IMR-90 (cell line): ENCODE measurements around the gene MTCL1. TPM values are rescaled to one million over a fixed set of nuclear protein-coding genes. Genes with fewer than 3 reads are reported as not detected.

Experiments used
- ATAC-seq: fragments of 200-7000 bp; cut with Tn5 transposase; 2 replicates; pipeline ENCODE4 v1.9.1; 2020; ENCODE audit warnings: low read depth, mild to moderate bottlenecking, moderate library complexity
- BruUV-seq: library from RNA; stranded (reverse); fragments of 400-500 nt; replicated peaks from 2 replicates; lab custom pipeline; 2021; lab: Mats Ljungman, UMichigan
- CTCF ChIA-PET: fragments of 300-600 bp; formaldehyde crosslinking; extraction: SDS; loops from one replicate; lab custom pipeline; 2021; ENCODE audit warnings: antibody characterized with exemption; lab: Yijun Ruan, JAX
- POLR2A ChIA-PET: fragments of 300-600 bp; sonication (Branson Sonifier 250); formaldehyde crosslinking; loops from one replicate; lab custom pipeline; 2022; ENCODE audit warnings: antibody characterized with exemption; ENCODE audit not compliant: unreplicated experiment; lab: Charles Lee
- DNase-seq: peaks from one replicate; pipeline ENCODE4 v3.0.0; 2013
- H2AFZ ChIP-seq: replicated peaks from 2 replicates; pipeline ENCODE3; 2013; ENCODE audit warnings: low read length, mild to moderate bottlenecking; ENCODE audit not compliant: poor library complexity
- H2AK5ac ChIP-seq: 2 replicates; pipeline ENCODE4 v1.6.1; 2013; ENCODE audit warnings: low read depth, low read length, inconsistent platforms
- H2AK9ac ChIP-seq: replicated peaks from 2 replicates; pipeline ENCODE3; 2013; ENCODE audit warnings: mild to moderate bottlenecking, low read depth, low read length, moderate library complexity; ENCODE audit not compliant: poor library complexity
- H2BK120ac ChIP-seq: 2 replicates; pipeline ENCODE4 v1.6.1; 2013; ENCODE audit warnings: low read depth, low read length, inconsistent platforms
- H2BK15ac ChIP-seq: 3 replicates; pipeline ENCODE4 v1.6.1; 2013; ENCODE audit warnings: low read depth, low read length, inconsistent platforms
- H2BK20ac ChIP-seq: 2 replicates; pipeline ENCODE4 v1.6.1; 2013; ENCODE audit warnings: low read depth, mild to moderate bottlenecking, inconsistent platforms, low read length, moderate library complexity
- H2BK5ac ChIP-seq: 2 replicates; pipeline ENCODE4 v1.6.1; 2013; ENCODE audit warnings: mild to moderate bottlenecking, low read depth, low read length, inconsistent platforms; ENCODE audit not compliant: poor library complexity, severe bottlenecking
- H3K14ac ChIP-seq: replicated peaks from 2 replicates; pipeline ENCODE4 v1.6.1; 2013; ENCODE audit warnings: low read depth, low read length, inconsistent platforms
- H3K18ac ChIP-seq: 2 replicates; pipeline ENCODE4 v1.6.1; 2013; ENCODE audit warnings: low read depth, low read length, control low read depth
- H3K23ac ChIP-seq: 2 replicates; pipeline ENCODE4 v1.6.1; 2013; ENCODE audit warnings: low read depth, low read length, inconsistent platforms
- H3K27ac ChIP-seq: 2 replicates; pipeline ENCODE4 v1.5.1; 2013; ENCODE audit warnings: mild to moderate bottlenecking, control low read depth, low read length; ENCODE audit not compliant: insufficient read depth
- H3K27me3 ChIP-seq: 2 replicates; pipeline ENCODE4 v1.6.1; 2013; ENCODE audit warnings: low read length; ENCODE audit not compliant: control insufficient read depth, insufficient read depth
- H3K36me3 ChIP-seq: 2 replicates; pipeline ENCODE4 v1.6.1; 2013; ENCODE audit warnings: low read length, mixed read lengths; ENCODE audit not compliant: control insufficient read depth, insufficient read depth
- H3K4ac ChIP-seq: 2 replicates; pipeline ENCODE4 v1.6.1; 2013; ENCODE audit warnings: low read depth, low read length, inconsistent platforms
- H3K4me1 ChIP-seq: 2 replicates; pipeline ENCODE4 v1.6.1; 2013; ENCODE audit warnings: low read length, mixed read lengths; ENCODE audit not compliant: control insufficient read depth, insufficient read depth
- H3K4me2 ChIP-seq: 2 replicates; pipeline ENCODE4 v1.6.1; 2013; ENCODE audit warnings: low read depth, mild to moderate bottlenecking, control low read depth, low read length, moderate library complexity
- H3K4me3 ChIP-seq: 2 replicates; pipeline ENCODE4 v1.5.1; 2013; ENCODE audit warnings: low read depth, mild to moderate bottlenecking, control low read depth, low read length, moderate library complexity; ENCODE audit not compliant: insufficient read depth
- H3K56ac ChIP-seq: 2 replicates; pipeline ENCODE4 v1.6.1; 2013; ENCODE audit warnings: low read length, inconsistent platforms; ENCODE audit not compliant: insufficient read depth; ENCODE audit errors: extremely low read depth
- H3K79me1 ChIP-seq, 2 experiments: 2 replicates each; pipeline ENCODE4 v1.6.1; 2013; ENCODE audit warnings: low read length in 2 of 2, inconsistent platforms in 1 of 2, low read depth in 1 of 2
- H3K9ac ChIP-seq: 2 replicates; pipeline ENCODE4 v1.6.1; 2013; ENCODE audit warnings: low read depth, low read length, control low read depth
- H3K9me1 ChIP-seq: 2 replicates; pipeline ENCODE4 v1.6.1; 2013; ENCODE audit warnings: low read length, inconsistent platforms; ENCODE audit not compliant: insufficient read depth
- H3K9me3 ChIP-seq: 2 replicates; pipeline ENCODE4 v1.6.1; 2013; ENCODE audit warnings: low read length; ENCODE audit not compliant: control insufficient read depth, insufficient read depth
- H4K20me1 ChIP-seq: 2 replicates; pipeline ENCODE4 v1.6.1; 2013; ENCODE audit warnings: low read length, inconsistent platforms; ENCODE audit not compliant: insufficient read depth
- H4K5ac ChIP-seq: 2 replicates; pipeline ENCODE4 v1.6.1; 2013; ENCODE audit warnings: mild to moderate bottlenecking, low read depth, low read length, control low read depth
- H4K8ac ChIP-seq, 2 experiments: 2 replicates each; pipeline ENCODE4 v1.6.1; 2013; ENCODE audit warnings: low read depth in 2 of 2, low read length in 2 of 2, control low read depth in 1 of 2, inconsistent platforms in 1 of 2
- H4K91ac ChIP-seq: 2 replicates; pipeline ENCODE4 v1.6.1; 2013; ENCODE audit warnings: low read depth, low read length, inconsistent platforms; ENCODE audit not compliant: insufficient read depth
- BHLHE40 ChIP-seq: fragments of 150-350 bp; IDR thresholded peaks from 2 replicates; pipeline ENCODE4 v1.6.1; 2016; ENCODE audit warnings: mild to moderate bottlenecking, low read depth, low read length
- CEBPB ChIP-seq: IDR thresholded peaks from 2 replicates; pipeline ENCODE4 v1.6.1; 2012; ENCODE audit warnings: low read depth, low read length, improper control_type of control experiment
- MAZ ChIP-seq: IDR thresholded peaks from 2 replicates; pipeline ENCODE4 v1.6.1; 2012; ENCODE audit warnings: low read depth, mild to moderate bottlenecking, low read length, improper control_type of control experiment, moderate library complexity, borderline replicate concordance
- RAD21 ChIP-seq: IDR thresholded peaks from 2 replicates; pipeline ENCODE4 v1.6.1; 2012; ENCODE audit warnings: low read length, improper control_type of control experiment
- RCOR1 ChIP-seq: IDR thresholded peaks from 2 replicates; pipeline ENCODE4 v1.6.1; 2012; ENCODE audit warnings: mild to moderate bottlenecking, low read length, improper control_type of control experiment; ENCODE audit not compliant: insufficient replicate concordance
- WGBS, 2 experiments: methylation state at CpG; one replicate each; pipeline versions ENCODE4 v1.1.5 to v1.1.7; 2013; ENCODE audit warnings: missing lambda C conversion rate in 2 of 2; ENCODE audit not compliant: insufficient read length in 1 of 2; ENCODE audit errors: extremely low coverage in 2 of 2; 5-methylcytosine and 5-hydroxymethylcytosine counted together
- dilution Hi-C: fragments of 300-500 bp; cut with HindIII; formaldehyde crosslinking; loops from one replicate; pipeline ENCODE4 v1.14.3; 2018; ENCODE audit warnings: low sequenced_read_pairs; ENCODE audit not compliant: unreplicated experiment
- in situ Hi-C: fragments of 300-500 bp; cut with MboI; formaldehyde crosslinking; loops from 3 replicates; pipeline ENCODE4 v1.14.3; 2019; ENCODE audit warnings: low sequenced_read_pairs, inconsistent platforms, mixed read lengths
- intact Hi-C: fragments of 100-400 bp; cut with micrococcal nuclease; formaldehyde crosslinking; loops from 2 replicates; pipeline ENCODE4 v1.10.0; 2022
- polyA plus RNA-seq, 3 experiments: library from polyadenylated mRNA; depleted of rRNA; stranded (reverse); fragments of >200 nt; gene quantifications; 2 replicates each; pipeline ENCODE4 v1.2.3, GENCODE V29; 2012; ENCODE audit warnings: low replicate concordance in 1 of 3
- total RNA-seq: library from RNA; depleted of rRNA; stranded (reverse); fragments of >200 nt; gene quantifications from 2 replicates; pipeline ENCODE4 v1.2.3, GENCODE V29; 2012
- TF ChIP-seq, protein P1 (sequence below): fragments of 150-350 bp; IDR thresholded peaks from 2 replicates; pipeline ENCODE4 v1.6.1; 2017; ENCODE audit warnings: mild to moderate bottlenecking, antibody characterized with exemption, low read length, low read depth

MTCL1 gene
- total and polyA plus RNA-seq, 2 of the 4 experiments (the other 2 are of a cell fraction): 29.0 to 45.3 TPM

DNA sequence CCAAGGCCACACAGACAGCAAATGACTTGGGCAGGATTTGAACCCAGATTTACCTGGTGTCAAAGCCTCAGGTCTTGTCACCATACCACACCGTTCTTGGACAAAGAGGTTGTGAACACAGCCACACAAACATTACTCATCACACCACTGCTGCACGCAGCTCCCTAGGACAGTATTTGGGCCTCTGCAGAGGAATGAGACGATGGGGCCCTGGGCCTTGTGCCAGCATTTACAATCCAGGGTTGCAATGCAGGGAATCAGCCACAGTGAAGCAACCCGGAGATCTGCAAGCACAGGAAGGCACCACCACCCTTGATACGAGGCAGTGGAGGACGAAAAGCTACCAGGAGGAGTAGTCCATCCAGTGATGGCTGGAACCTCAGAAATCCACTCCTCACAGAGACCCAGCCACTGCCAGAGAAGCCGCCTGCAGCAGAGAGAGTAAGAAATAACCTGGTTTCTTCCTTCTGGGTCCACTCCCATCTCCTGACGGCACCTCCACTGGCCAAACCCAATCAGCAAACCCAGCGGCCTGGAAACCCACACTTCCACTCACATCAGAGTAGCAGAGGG lies 3.7 kb upstream of the MTCL1 start:
- DNase-seq: peak; percentile 91
- Histone ChIP-seq H3K18ac (peak overlapping the region; percentile 84), H2BK20ac (peak overlapping the region; percentile 90), H3K9me3 (no peaks in the 10 kb centered on the region), H3K56ac (peak overlapping the region; percentile 46; the same call in 1 of the 2 replicates), H2BK5ac (peak overlapping the region; percentile 85), H3K27me3 (no peaks in the 10 kb centered on the region), H3K36me3 (no peaks in the 10 kb centered on the region), H3K4me3 (no peak overlapping the region), H3K14ac (peak overlapping the region; percentile 78), H4K91ac (peak overlapping the region; percentile 91), H4K20me1 (peaks cover 2% of the 10 kb centered on the region), H3K9ac (peak overlapping the region; percentile 11), H2AK9ac (peak overlapping the region; percentile 82), H4K8ac (peak overlapping the region; percentile 11 to 75; a peak in 3 of 4 replicates), H3K27ac (peak overlapping the region; percentile 71), H2AK5ac (peak overlapping the region; percentile 93), H3K9me1 (peaks cover 18% of the 10 kb centered on the region), H3K23ac (peak overlapping the region; percentile 39; the same call in 1 of the 2 replicates), H3K79me1 (peaks cover 0 to 28% of the 10 kb centered on the region in 2 experiments; a peak in 2 of 4 replicates), H3K4me1 (peaks cover 16% of the 10 kb centered on the region), H3K4me2 (peak overlapping the region; percentile 52), H2AFZ (peak overlapping the region; percentile 78), H2BK120ac (peak overlapping the region; percentile 89), H3K4ac (peak overlapping the region; percentile 92), H2BK15ac (peak overlapping the region; percentile 32; the same call in 2 of the 3 replicates), H4K5ac (peak overlapping the region; percentile 71)
- TF ChIP-seq CEBPB (peak; percentile 92), MAZ (peak; percentile 56), BHLHE40 (0 out of 2 replicates have a peak, but pooled peaks have one; percentile 23), RCOR1 (no peak), RAD21 (peak; percentile 31; the same call in 1 of the 2 replicates)
- TF ChIP-seq, protein P1, sequence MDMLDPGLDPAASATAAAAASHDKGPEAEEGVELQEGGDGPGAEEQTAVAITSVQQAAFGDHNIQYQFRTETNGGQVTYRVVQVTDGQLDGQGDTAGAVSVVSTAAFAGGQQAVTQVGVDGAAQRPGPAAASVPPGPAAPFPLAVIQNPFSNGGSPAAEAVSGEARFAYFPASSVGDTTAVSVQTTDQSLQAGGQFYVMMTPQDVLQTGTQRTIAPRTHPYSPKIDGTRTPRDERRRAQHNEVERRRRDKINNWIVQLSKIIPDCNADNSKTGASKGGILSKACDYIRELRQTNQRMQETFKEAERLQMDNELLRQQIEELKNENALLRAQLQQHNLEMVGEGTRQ: no peak
- in situ Hi-C loops: loop anchor here (5.0 kb wide), 1 partner anchor 281 kb away; no protein-coding TSS in a partner anchor
- ChIA-PET CTCF (interaction anchor here (0.6 to 0.8 kb wide), 3 partner anchors 23 to 103 kb away, joined by 3 to 5 read pairs (median 3); no protein-coding TSS in a partner anchor), POLR2A (no interaction called here)
- ATAC-seq: peak; percentile 13
- dilution Hi-C loops: no loop called here
- intact Hi-C loops: no loop called here
- WGBS, 2 experiments: 13% methylated on average over 5 of the region's 9 CpGs; no CpG with 5 or more reads in 1 of the 2 experiments
- no TSS peak for BruUV-seq
